Measurements from ENCODE around the gene WNT2B. TPM values are rescaled to one million over a fixed set of nuclear protein-coding genes. Genes with fewer than 3 reads are reported as not detected.

Gene WNT2B

DNA sequence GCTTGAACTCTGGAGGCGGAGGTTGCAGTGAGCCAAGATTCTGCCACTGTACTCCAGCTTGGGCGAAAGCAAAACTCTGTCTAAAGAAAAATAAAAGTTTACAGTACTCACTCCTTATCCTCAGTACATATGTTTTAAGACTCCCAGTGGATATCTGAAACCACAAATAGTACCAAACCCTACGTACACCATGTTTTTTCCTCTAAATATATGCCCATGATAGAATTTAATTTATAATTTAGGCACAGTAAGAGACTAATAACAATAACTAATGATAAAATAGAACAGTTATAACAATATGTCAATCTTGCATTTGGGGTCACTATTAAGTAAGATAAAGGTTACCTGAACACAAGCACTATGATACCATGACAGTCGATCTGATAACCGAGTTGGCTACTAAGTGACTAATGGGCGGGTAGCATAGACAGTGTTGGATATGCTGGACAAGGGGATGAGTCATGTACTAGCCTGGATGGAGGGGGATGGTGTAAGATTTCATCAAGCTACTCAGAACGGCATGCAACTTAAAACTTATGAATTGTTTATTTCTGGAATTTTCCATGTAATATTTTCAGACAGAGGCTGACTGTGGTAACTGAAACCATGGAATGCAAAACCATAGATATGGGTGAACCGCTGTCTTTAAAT, 66.5 kb downstream of the WNT2B start:
- DNase-seq (ENCODE audit: low read depth in 1 of 2, low spot score in 1 of 2), result no peak

DNA sequence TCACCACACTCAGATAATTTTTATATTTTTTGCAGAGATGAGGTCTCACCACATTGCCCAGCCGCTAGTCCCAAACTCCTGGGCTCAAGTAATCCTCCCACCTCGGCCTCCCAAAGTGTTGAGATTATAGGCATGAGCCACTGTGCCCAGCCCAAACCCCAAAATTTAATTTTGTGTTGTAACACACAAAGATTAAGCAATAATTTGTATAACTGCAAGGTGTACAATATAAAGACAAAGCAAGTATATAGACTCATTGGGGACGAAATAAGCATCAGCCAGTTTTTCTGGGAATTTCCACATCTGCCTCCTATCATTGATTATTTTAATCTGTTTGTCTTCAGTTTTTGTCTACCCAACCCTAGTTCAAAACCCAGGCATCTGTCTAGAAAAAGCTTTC, 67.5 kb downstream of the WNT2B start:
- no peak overlapping the region for H3K27ac ChIP-seq (replicated peaks)
- H3K4me3 ChIP-seq (replicated peaks; ENCODE audit: insufficient read depth, low read length), result no peak overlapping the region
- no peaks in the 10 kb centered on the region for H3K27me3 ChIP-seq (ENCODE audit: insufficient read depth, poor library complexity, severe bottlenecking)
- TF ChIP-seq, protein P1, sequence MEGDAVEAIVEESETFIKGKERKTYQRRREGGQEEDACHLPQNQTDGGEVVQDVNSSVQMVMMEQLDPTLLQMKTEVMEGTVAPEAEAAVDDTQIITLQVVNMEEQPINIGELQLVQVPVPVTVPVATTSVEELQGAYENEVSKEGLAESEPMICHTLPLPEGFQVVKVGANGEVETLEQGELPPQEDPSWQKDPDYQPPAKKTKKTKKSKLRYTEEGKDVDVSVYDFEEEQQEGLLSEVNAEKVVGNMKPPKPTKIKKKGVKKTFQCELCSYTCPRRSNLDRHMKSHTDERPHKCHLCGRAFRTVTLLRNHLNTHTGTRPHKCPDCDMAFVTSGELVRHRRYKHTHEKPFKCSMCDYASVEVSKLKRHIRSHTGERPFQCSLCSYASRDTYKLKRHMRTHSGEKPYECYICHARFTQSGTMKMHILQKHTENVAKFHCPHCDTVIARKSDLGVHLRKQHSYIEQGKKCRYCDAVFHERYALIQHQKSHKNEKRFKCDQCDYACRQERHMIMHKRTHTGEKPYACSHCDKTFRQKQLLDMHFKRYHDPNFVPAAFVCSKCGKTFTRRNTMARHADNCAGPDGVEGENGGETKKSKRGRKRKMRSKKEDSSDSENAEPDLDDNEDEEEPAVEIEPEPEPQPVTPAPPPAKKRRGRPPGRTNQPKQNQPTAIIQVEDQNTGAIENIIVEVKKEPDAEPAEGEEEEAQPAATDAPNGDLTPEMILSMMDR (IDR thresholded peaks at IDR 0.05; ENCODE audit: insufficient read depth, low read length), result no peak
- no peak for TF ChIP-seq GABPA (IDR thresholded peaks at IDR 0.05; ENCODE audit: low read depth)
- TF ChIP-seq SPI1 (IDR thresholded peaks at IDR 0.05; ENCODE audit: borderline replicate concordance, low read depth), result no peak
- TF ChIP-seq, protein P2, sequence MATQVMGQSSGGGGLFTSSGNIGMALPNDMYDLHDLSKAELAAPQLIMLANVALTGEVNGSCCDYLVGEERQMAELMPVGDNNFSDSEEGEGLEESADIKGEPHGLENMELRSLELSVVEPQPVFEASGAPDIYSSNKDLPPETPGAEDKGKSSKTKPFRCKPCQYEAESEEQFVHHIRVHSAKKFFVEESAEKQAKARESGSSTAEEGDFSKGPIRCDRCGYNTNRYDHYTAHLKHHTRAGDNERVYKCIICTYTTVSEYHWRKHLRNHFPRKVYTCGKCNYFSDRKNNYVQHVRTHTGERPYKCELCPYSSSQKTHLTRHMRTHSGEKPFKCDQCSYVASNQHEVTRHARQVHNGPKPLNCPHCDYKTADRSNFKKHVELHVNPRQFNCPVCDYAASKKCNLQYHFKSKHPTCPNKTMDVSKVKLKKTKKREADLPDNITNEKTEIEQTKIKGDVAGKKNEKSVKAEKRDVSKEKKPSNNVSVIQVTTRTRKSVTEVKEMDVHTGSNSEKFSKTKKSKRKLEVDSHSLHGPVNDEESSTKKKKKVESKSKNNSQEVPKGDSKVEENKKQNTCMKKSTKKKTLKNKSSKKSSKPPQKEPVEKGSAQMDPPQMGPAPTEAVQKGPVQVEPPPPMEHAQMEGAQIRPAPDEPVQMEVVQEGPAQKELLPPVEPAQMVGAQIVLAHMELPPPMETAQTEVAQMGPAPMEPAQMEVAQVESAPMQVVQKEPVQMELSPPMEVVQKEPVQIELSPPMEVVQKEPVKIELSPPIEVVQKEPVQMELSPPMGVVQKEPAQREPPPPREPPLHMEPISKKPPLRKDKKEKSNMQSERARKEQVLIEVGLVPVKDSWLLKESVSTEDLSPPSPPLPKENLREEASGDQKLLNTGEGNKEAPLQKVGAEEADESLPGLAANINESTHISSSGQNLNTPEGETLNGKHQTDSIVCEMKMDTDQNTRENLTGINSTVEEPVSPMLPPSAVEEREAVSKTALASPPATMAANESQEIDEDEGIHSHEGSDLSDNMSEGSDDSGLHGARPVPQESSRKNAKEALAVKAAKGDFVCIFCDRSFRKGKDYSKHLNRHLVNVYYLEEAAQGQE (IDR thresholded peaks at IDR 0.05; ENCODE audit: insufficient replicate concordance, low read depth), result no peak
- no peak for TF ChIP-seq POLR2AphosphoS5 (IDR thresholded peaks at IDR 0.05; ENCODE audit: low read depth)
- no peak for DNase-seq (ENCODE audit: low read depth in 1 of 2, low spot score in 1 of 2)

More for the DNA sequence above, 66.5 kb downstream of the WNT2B start:
- H3K4me3 ChIP-seq (replicated peaks; ENCODE audit: insufficient read depth, low read length), result no peak overlapping the region
- no peak overlapping the region for H3K27ac ChIP-seq (replicated peaks)
- H3K27me3 ChIP-seq (ENCODE audit: insufficient read depth, poor library complexity, severe bottlenecking), result no peaks in the 10 kb centered on the region
- no peak for TF ChIP-seq POLR2AphosphoS5 (IDR thresholded peaks at IDR 0.05; ENCODE audit: low read depth)
- TF ChIP-seq, protein P1 (IDR thresholded peaks at IDR 0.05; ENCODE audit: insufficient read depth, low read length), result no peak
- no peak for TF ChIP-seq GABPA (IDR thresholded peaks at IDR 0.05; ENCODE audit: low read depth)
- TF ChIP-seq, protein P2 (IDR thresholded peaks at IDR 0.05; ENCODE audit: insufficient replicate concordance, low read depth), result no peak
- no peak for TF ChIP-seq SPI1 (IDR thresholded peaks at IDR 0.05; ENCODE audit: borderline replicate concordance, low read depth)

Small RNAs within 50 kb of the gene (microRNA-seq; reads per million reads assigned to microRNA genes)
- gene MIR4256, result not detected
